Measurements from ENCODE around the gene UCN2. TPM values are rescaled to one million over a fixed set of nuclear protein-coding genes. Genes with fewer than 3 reads are reported as not detected.
"Not testable (repeated sequence)": the region's sequence is repeated elsewhere in the genome, so short reads cannot be mapped to it uniquely, and the experiment has no call there.

UCN2 gene
- total RNA-seq, 2 donors from 2014 or later = not detected

DNA sequence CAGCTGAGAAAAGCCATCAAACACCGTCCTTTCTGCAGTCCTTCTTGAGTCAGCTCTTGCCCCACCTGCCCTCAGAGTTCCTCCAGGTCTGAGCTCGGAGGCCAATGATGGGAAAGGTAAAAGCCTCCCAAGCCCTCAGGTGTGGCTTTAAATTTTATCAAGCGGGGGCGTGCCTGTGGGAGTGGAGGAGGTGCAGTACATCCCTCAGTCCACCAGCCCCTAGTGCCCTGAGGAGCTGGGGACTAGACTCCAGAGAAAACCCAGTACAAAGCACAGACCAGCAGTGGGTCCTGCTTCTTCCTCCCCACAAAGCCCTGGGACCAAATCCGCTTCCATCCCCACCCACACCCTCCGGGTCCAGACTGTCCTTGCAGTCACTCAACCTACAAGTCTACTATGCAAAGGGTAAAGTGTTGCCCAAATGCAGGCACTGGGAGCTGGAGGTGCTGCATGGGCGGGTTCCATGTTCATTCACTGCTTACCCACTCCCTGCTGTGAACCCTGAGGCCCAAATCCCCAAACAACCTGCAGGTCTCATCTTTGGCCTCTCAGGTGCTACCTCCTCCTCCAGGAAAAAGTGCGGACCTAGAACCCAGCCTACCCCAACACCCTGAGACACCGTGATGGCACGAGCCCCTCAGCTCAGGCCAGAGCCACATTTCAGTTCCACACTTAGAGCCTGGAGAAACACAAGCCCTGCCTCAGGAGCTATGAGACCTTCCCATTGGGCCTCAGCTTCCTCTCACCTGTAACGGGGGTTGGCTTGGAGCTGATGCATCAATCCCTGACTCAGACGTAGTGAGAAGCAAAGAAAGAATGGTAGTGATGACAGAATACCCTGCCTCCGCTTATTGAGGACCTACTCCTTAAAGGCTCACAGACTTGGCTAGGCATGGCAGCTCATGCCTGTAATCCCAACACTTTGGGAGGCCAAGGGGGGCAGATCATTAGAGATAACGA lies 9.4 kb downstream of the UCN2 start:
- ATAC-seq (replicated peaks in 1 of 2) (no peak), DNase-seq (no peak)
- Mint-ChIP-seq H3K9me3 (no peaks in the 10 kb centered on the region), H3K27me3 (ENCODE audit: low read depth) (no peaks in the 10 kb centered on the region), H3K4me1 (ENCODE audit: low read depth) (peaks cover 37% of the 10 kb centered on the region), H3K4me3 (no peak overlapping the region), H3K36me3 (ENCODE audit: insufficient read depth in 2 of 2) (peaks cover 0 to 1% of the 10 kb centered on the region in 2 donors), H3K27ac (no peak overlapping the region)

DNA sequence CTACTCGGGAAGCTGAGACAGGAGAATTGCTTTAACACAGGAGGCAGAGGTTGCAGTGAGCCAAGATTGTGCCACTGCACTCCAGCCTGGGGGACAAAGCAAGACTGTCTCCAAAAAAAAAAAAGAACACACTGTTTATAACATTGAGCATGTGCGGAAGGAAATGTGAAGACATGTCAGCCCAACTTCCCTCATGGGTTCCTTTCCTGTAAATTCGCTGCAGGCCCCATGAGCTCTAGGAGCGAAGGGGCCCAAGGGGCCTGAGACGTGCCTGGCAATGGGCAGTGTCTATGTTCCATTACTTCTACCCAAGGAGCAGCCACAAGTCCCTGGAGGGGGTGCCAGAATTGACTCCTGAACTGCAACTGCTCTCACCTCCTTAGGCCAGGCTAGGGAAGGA lies 10.2 kb downstream of the UCN2 start:
- Mint-ChIP-seq H3K4me3 (no peak overlapping the region), H3K4me1 (ENCODE audit: low read depth) (peaks cover 29% of the 10 kb centered on the region), H3K9me3 (no peaks in the 10 kb centered on the region), H3K27ac (no peak overlapping the region), H3K36me3 (ENCODE audit: insufficient read depth in 2 of 2) (peaks cover 0 to 1% of the 10 kb centered on the region in 2 donors), H3K27me3 (ENCODE audit: low read depth) (no peaks in the 10 kb centered on the region)
- DNase-seq (no peak), ATAC-seq (replicated peaks in 1 of 2) (no peak)

DNA sequence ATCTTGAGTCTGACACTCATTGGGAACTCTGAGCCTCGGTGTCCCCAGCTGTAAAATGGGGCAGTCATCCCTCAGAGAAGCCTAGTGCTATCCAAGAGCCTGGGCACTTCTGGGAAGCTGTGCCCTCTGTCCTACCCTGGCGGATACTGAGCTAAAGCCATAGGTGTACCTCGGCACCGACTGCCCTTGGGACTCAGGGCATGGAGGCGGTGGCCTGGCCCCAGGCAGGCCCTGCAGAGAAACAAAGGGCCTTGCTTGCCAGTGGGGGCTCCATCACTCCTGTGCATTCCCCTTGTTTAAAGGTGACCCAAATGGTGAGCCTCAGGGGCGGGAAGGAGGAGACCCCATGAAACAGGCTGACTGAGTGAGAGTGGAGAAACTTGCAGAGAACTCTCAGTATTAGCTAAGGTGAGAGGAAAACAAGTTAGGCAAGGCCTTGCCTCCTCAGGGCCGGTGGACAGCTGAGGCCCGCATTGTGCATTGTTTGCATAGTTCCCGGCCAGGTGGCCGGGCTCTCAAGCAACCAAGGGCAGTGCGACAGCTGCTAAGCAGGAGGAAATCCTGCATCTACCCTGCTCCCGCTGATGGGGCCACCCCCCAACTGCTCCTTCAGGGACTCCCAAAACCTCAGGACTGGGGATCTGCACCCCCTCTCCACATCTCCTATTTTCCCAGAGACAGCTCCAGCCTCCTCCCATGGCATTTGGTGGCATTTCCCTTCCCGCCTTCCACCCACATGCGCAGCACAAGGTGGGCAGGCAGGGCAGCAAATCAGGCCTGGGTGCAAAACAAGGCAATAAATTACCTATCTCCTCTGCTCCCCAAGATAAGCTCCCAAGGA lies 11.2 kb downstream of the UCN2 start:
- H3K27me3 Mint-ChIP-seq (ENCODE audit: low read depth) = no peaks in the 10 kb centered on the region
- ATAC-seq (replicated peaks in 1 of 2) (no peak), DNase-seq (no peak)
- H3K27ac Mint-ChIP-seq = no peak overlapping the region
- no peaks in the 10 kb centered on the region for H3K9me3 Mint-ChIP-seq
- H3K4me3 Mint-ChIP-seq = no peak overlapping the region
- peaks cover 23% of the 10 kb centered on the region for H3K4me1 Mint-ChIP-seq (ENCODE audit: low read depth)
- H3K36me3 Mint-ChIP-seq (ENCODE audit: insufficient read depth in 2 of 2) = peaks cover 0 to 1% of the 10 kb centered on the region in 2 donors

DNA sequence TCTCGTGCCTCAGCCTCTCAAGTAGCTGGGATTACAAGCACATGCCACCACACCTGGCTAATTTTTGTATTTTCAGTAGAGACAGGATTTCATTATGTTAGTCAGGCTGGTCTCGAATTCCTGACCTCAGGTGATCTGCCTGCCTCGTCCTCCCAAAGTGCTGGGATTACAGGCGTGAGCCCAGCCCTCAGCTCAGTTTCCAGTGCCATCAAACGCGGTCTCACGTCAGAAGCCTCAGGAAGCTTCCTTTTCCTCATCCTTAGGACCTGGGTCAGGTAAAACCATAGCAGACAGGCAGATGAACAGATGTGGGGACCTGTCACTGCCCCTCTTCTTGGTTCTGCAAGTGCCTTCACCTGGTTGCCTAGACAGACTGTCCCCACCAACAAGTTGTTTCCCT lies 11.9 kb downstream of the UCN2 start:
- not testable (repeated sequence) for H3K9me3 Mint-ChIP-seq; H3K27ac Mint-ChIP-seq; H3K4me3 Mint-ChIP-seq; H3K27me3 Mint-ChIP-seq (ENCODE audit: low read depth); DNase-seq; ATAC-seq (replicated peaks in 1 of 2); H3K36me3 Mint-ChIP-seq (ENCODE audit: insufficient read depth in 2 of 2)
- peaks cover 22% of the 10 kb centered on the region for H3K4me1 Mint-ChIP-seq (ENCODE audit: low read depth)

DNA sequence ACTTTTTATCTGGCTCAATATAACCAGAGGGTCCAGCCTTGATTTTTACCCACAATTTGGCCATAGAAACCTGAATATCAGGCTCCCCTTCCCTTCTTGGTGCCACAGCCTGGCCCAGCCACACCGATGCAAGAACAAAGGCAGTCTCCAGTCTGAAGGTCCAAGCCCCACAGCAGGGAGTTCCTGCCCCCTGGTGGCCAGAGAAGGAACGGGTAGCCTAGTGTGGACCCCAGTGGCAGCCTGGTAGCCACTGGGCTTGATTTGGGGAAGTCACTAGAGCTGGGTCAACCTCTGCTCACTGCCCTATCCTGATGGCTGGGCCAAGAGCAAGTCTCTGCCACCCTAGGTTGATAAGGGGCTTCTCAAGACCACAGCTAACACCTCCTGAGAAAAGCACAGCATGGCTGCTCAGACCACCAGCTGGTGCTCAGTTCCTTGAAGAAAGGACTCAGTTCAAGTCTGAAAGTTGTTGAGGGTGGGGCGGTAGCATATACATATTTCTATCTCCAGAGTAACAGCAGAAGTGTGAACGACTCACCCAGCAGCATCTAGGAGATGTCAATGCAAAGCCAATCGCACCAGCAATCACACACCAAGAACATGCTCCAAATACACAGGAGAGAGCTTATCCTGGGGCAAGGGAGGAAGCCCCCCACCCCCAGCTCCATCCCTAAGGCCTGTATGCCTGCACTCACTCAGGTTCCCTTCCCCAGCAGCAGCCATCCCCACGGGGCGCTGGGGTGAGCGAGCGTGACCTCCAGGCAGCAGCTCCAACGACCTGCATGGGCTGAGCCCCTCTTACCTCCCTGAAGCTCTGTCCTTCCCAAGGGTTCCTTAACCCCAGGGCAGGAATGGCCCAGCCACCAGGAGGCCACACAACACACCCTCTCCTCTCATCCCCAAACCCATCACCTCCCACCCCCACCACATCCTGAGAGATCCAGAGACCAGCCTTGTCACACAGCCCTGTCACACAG lies 14.6 kb downstream of the UCN2 start:
- Mint-ChIP-seq H3K4me3 (no peak overlapping the region), H3K9me3 (no peaks in the 10 kb centered on the region)
- DNase-seq = peak; percentile 85 to 88

DNA sequence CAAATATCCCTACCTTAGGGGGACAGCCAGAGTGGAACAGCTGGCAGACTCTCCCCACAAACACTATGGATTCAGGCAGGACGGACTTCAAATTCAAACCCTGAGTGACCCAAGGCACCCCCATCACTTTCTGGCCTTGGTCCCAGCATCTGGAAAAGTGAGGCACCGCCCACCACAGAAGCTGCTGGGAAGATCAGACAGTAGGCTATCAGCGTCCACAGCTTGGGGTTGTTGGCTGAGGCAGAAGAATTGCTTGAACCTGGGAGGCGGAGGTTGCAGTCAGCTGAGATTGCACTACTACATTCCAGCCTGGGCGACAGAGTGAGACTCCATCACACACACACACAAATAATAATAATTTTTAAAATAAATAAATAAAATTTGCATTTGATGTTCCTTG lies 15.5 kb downstream of the UCN2 start:
- peaks cover 0 to 2% of the 10 kb centered on the region in 2 donors for H3K36me3 Mint-ChIP-seq (ENCODE audit: insufficient read depth in 2 of 2)
- DNase-seq (no peak), ATAC-seq (replicated peaks in 1 of 2) (no peak)
- H3K9me3 Mint-ChIP-seq = no peaks in the 10 kb centered on the region
- H3K4me3 Mint-ChIP-seq = no peak overlapping the region
- H3K27ac Mint-ChIP-seq = no peak overlapping the region
- no peaks in the 10 kb centered on the region for H3K4me1 Mint-ChIP-seq (ENCODE audit: low read depth)
- H3K27me3 Mint-ChIP-seq (ENCODE audit: low read depth) = no peaks in the 10 kb centered on the region

More for the DNA sequence above, 14.6 kb downstream of the UCN2 start:
- peak; percentile 95 to 97 for ATAC-seq (replicated peaks in 1 of 2)
- no peaks in the 10 kb centered on the region for H3K36me3 Mint-ChIP-seq (ENCODE audit: insufficient read depth in 2 of 2)
- H3K4me1 Mint-ChIP-seq (ENCODE audit: low read depth) = no peaks in the 10 kb centered on the region
- no peak overlapping the region for H3K27ac Mint-ChIP-seq
- H3K27me3 Mint-ChIP-seq (ENCODE audit: low read depth) = no peaks in the 10 kb centered on the region

DNA sequence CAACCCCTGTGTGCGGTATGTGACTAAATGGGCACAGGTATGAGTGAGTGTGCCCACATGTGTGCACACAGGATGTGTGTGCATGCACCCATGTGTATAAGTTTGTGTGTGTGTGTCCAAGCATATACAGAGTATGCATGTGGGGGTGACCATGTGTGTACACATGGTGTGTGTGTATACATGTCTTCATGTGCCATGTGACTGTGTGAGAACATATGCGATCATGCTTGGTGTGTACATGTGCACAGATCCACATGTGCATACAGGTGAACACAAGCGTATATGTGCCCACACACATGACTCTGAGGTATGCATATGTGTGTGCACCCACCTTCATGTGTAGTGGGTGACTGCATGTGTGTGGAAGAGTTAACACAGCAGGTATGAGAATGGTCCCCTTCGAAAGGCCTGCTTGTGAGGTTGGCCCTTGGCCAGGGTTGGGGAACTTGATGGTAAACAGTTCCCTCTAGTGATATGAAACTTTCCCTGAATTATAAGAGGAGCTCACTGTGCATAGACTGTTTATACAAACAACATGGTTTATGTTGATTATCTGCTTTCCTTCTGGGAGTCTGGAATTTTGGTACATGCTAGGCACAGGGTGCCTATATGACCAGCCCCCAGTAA lies 17.3 kb downstream of the UCN2 start:
- H3K9me3 Mint-ChIP-seq = no peaks in the 10 kb centered on the region
- H3K4me3 Mint-ChIP-seq = no peak overlapping the region

DNA sequence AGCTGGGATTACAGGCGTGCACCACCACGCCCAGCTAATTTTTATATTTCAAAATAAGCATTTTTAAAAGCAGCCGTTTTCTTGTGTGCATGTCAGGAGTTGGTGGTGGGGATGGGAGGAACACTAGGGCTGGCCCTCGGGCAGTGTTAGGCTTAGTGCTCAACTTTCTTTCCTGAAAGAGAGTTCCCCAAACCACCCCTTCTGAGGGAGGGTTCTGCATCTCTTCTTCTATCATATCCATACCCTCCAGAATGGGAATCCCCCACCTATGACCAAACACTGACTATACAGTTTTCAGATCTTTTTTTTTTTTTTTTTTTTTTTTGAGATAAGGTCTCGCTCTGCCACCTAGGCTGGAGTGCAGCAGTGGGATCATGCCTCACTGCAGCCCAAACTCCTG lies 19.4 kb downstream of the UCN2 start:
- Mint-ChIP-seq H3K36me3 (ENCODE audit: insufficient read depth in 2 of 2) (peaks cover 0 to 2% of the 10 kb centered on the region in 2 donors), H3K4me3 (no peak overlapping the region), H3K27me3 (ENCODE audit: low read depth) (no peaks in the 10 kb centered on the region), H3K27ac (no peak overlapping the region), H3K9me3 (no peaks in the 10 kb centered on the region), H3K4me1 (ENCODE audit: low read depth) (no peaks in the 10 kb centered on the region)
- DNase-seq = no peak
- no peak for ATAC-seq (replicated peaks in 1 of 2)

More for the DNA sequence above, 17.3 kb downstream of the UCN2 start:
- Mint-ChIP-seq H3K27me3 (ENCODE audit: low read depth) (no peaks in the 10 kb centered on the region), H3K27ac (no peak overlapping the region), H3K4me1 (ENCODE audit: low read depth) (no peaks in the 10 kb centered on the region), H3K36me3 (ENCODE audit: insufficient read depth in 2 of 2) (peaks cover 0 to 2% of the 10 kb centered on the region in 2 donors)
- DNase-seq = no peak
- ATAC-seq (replicated peaks in 1 of 2) = no peak

DNA sequence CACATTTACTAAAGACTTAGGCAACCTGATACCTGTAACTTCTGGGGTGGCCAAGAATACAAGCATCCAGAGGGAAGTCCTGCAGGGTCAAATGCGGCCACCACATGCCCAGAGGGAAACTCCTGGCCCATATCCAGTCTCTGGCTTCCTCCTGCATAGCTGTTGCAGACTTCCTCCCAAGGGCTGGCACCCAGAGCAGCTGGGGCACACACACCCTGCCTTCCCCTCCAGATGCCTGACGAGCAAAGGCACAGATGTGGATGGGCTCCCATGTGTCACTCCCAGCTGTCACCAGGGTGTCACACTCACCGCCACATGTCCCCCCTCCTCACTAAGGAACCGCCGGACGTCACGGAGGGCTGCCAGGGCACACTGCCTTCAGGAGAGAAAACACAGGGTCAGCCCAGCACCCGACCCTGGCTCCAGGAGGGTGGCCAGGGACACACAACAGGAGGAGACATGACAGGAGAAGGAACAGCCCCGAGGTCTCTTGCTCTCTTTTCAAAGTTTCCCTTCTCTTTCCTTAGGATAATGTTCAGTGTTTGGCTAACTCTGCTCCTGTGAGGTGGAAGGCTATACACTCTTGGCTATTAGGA lies 20.2 kb downstream of the UCN2 start:
- Mint-ChIP-seq H3K27me3 (ENCODE audit: low read depth) (no peaks in the 10 kb centered on the region), H3K27ac (no peak overlapping the region), H3K4me1 (ENCODE audit: low read depth) (no peaks in the 10 kb centered on the region), H3K9me3 (no peaks in the 10 kb centered on the region), H3K36me3 (ENCODE audit: insufficient read depth in 2 of 2) (peaks cover 0 to 2% of the 10 kb centered on the region in 2 donors), H3K4me3 (no peak overlapping the region)
- no peak for ATAC-seq (replicated peaks in 1 of 2)
- DNase-seq = no peak

DNA sequence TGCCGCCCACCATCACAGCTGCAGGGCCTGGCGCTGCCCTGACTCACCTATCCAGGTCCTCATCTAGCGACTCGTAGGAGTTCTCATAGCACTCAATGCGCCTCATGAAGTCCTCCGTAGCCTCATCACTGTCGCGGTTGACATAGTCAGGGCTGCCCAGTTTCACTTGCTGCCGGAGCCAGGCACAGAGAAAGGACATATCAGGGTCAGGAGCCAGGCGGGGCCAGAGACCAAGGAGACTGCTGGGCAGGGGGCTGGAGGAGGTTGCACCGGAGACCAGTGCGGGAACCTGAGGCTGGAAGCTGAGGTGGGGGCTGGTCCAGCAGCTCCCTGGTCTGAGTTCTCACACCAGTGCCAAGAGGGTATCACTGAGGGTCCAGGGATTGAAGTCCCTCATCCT lies 25.1 kb downstream of the UCN2 start:
- Mint-ChIP-seq H3K4me1 (ENCODE audit: low read depth) (no peaks in the 10 kb centered on the region), H3K9me3 (no peaks in the 10 kb centered on the region), H3K27ac (no peak overlapping the region), H3K36me3 (ENCODE audit: insufficient read depth in 2 of 2) (peaks cover 0 to 5% of the 10 kb centered on the region in 2 donors), H3K27me3 (ENCODE audit: low read depth) (no peaks in the 10 kb centered on the region), H3K4me3 (no peak overlapping the region)
- ATAC-seq (replicated peaks in 1 of 2) = no peak
- no peak for DNase-seq

DNA sequence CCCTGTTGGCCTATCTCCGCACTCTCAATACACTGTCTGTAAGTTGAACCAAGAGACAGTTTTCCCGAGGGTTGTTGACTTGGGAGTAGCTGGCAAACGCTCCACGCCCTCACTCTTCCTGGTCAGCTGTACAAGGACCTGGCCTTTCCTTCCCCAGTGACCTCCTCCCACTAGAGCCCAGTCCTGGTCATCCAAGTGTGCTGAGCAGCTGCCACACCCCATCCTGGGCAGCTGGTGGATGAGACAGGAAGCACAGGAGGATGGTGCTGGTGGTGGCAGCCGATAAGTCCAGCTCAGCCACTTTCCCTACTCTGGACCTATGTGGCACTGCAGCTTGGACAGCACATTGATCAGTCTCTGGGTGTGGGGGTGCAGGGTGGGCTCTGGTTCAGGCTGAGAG lies 26.8 kb downstream of the UCN2 start:
- no peak for DNase-seq
- H3K36me3 Mint-ChIP-seq (ENCODE audit: insufficient read depth in 2 of 2) = peaks cover 0 to 5% of the 10 kb centered on the region in 2 donors

DNA sequence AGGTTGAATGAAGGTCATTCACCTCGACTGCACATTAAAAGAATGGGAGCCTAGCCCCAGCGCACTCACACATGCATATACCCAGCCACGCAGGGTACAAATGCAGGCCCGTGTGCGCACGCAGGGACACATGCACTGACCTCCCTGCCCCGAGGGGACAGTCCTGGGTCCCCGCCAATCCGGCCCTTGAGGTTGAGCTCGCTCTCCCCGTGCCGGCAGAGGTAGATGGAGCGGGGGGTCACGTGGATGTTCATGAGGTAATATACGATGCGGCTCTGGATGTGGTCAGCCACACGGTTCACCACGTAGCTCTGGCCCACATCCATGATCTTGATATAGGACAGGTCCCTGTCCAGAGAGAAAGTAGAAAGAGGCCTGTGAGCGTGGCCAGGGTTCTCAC lies 27.5 kb downstream of the UCN2 start:
- ATAC-seq (replicated peaks in 1 of 2) (no peak), DNase-seq (no peak)
- Mint-ChIP-seq H3K27ac (no peak overlapping the region), H3K36me3 (ENCODE audit: insufficient read depth in 2 of 2) (peaks cover 0 to 5% of the 10 kb centered on the region in 2 donors), H3K27me3 (ENCODE audit: low read depth) (no peaks in the 10 kb centered on the region), H3K4me1 (ENCODE audit: low read depth) (no peaks in the 10 kb centered on the region), H3K9me3 (no peaks in the 10 kb centered on the region), H3K4me3 (no peak overlapping the region)

More for the DNA sequence above, 26.8 kb downstream of the UCN2 start:
- Mint-ChIP-seq H3K27me3 (ENCODE audit: low read depth) (no peaks in the 10 kb centered on the region), H3K4me1 (ENCODE audit: low read depth) (no peaks in the 10 kb centered on the region), H3K27ac (no peak overlapping the region), H3K4me3 (no peak overlapping the region), H3K9me3 (no peaks in the 10 kb centered on the region)
- no peak for ATAC-seq (replicated peaks in 1 of 2)
